ENCODE data around the gene EPHB1. TPM values are rescaled to one million over a fixed set of nuclear protein-coding genes. Genes with fewer than 3 reads are reported as not detected.

Gene EPHB1
- total RNA-seq, 5 donors from 2014 or later (not counting 1 experiment from before 2014, with no cell fraction given) = 0.28 to 0.72 (median 0.31) TPM; not detected in 1

- no peaks in the 10 kb centered on the region for H3K9me3 ChIP-seq
- CTCF ChIA-PET = no interaction called here
- no peaks in the 10 kb centered on the region for H3K36me3 Mint-ChIP-seq
- POLR2A ChIA-PET = no interaction called here
- ATAC-seq (replicated peaks in 1 of 4) = no peak
- peaks cover 0 to 5% of the 10 kb centered on the region in 2 donors for H3K27me3 Mint-ChIP-seq
- 83% methylated on average over 1 of the region's 2 CpGs for WGBS (ENCODE audit: insufficient coverage)
- H3K27me3 ChIP-seq (replicated peaks in 1 of 2; ENCODE audit: control insufficient read depth in 2 of 2, extremely low read depth in 1 of 2, insufficient read depth in 2 of 2, low read length in 1 of 2) = no peaks in the 10 kb centered on the region
- H3K4me3 Mint-ChIP-seq = no peak overlapping the region
- DNase-seq = no peak
- H3K27ac ChIP-seq (ENCODE audit: low read length) = no peak overlapping the region
- no peaks in the 10 kb centered on the region for H3K4me1 Mint-ChIP-seq
- peaks cover 0 to 3% (median 0%) of the 10 kb centered on the region in 3 donors for H3K9me3 Mint-ChIP-seq
- no peak overlapping the region for H3K27ac Mint-ChIP-seq
- no peak overlapping the region for H3K4me3 ChIP-seq (ENCODE audit: control insufficient read depth in 1 of 2, extremely low read depth in 1 of 2, low read length in 1 of 2)
- H3K4me1 ChIP-seq (ENCODE audit: control insufficient read depth in 1 of 2, extremely low read depth in 1 of 2, insufficient read depth in 2 of 2, low read length in 2 of 2) = no peaks in the 10 kb centered on the region
- no peaks in the 10 kb centered on the region for H3K36me3 ChIP-seq (ENCODE audit: control insufficient read depth in 2 of 2, extremely low read depth in 1 of 2, insufficient read depth in 1 of 2, low read length in 1 of 2)
Measured at GRCh38 chr3:134988666-134989065, 193.6 kb downstream of the EPHB1 start.

DNA sequence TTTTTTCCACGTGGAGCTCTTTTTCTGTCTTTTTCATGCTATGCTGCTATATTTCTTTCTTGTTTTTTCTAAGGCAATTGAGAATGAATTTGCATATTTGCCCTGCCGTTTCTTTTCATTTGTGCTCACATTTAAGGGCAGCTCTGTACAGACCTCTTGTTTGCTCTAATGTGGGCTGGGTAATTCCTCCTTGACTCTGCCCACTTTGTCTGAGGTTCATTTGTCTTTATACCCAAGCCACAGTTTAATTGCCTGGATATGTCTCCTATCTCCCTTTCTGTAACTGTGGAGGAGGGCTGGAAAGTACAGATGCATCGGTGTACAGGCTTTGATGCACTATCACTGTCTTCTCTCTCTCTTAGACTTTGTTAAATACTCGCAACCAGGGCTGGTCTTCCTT lies 195.9 kb downstream of the EPHB1 start:
- Histone ChIP-seq H3K4me1 (ENCODE audit: control insufficient read depth in 1 of 2, extremely low read depth in 1 of 2, insufficient read depth in 2 of 2, low read length in 2 of 2) (no peaks in the 10 kb centered on the region), H3K9me3 (no peaks in the 10 kb centered on the region), H3K27ac (ENCODE audit: low read length) (no peak overlapping the region), H3K36me3 (ENCODE audit: control insufficient read depth in 2 of 2, extremely low read depth in 1 of 2, insufficient read depth in 1 of 2, low read length in 1 of 2) (no peaks in the 10 kb centered on the region), H3K27me3 (replicated peaks in 1 of 2; ENCODE audit: control insufficient read depth in 2 of 2, extremely low read depth in 1 of 2, insufficient read depth in 2 of 2, low read length in 1 of 2) (no peaks in the 10 kb centered on the region), H3K4me3 (ENCODE audit: control insufficient read depth in 1 of 2, extremely low read depth in 1 of 2, low read length in 1 of 2) (no peak overlapping the region)
- Mint-ChIP-seq H3K4me3 (no peak overlapping the region), H3K4me1 (no peaks in the 10 kb centered on the region), H3K27me3 (peaks cover 5% of the 10 kb centered on the region in 2 donors), H3K9me3 (no peaks in the 10 kb centered on the region), H3K27ac (no peak overlapping the region), H3K36me3 (no peaks in the 10 kb centered on the region)
- DNase-seq (no peak), ATAC-seq (replicated peaks in 1 of 4) (no peak)
- POLR2A ChIA-PET = interaction anchor here in 1 of 2 donors (0.7 kb wide), 1 partner anchor 52 kb away, joined by 3 read pairs; no protein-coding TSS in a partner anchor
- WGBS (ENCODE audit: insufficient coverage) = 40% methylated on average over 1 of the region's 4 CpGs
- CTCF ChIA-PET = no interaction called here

DNA sequence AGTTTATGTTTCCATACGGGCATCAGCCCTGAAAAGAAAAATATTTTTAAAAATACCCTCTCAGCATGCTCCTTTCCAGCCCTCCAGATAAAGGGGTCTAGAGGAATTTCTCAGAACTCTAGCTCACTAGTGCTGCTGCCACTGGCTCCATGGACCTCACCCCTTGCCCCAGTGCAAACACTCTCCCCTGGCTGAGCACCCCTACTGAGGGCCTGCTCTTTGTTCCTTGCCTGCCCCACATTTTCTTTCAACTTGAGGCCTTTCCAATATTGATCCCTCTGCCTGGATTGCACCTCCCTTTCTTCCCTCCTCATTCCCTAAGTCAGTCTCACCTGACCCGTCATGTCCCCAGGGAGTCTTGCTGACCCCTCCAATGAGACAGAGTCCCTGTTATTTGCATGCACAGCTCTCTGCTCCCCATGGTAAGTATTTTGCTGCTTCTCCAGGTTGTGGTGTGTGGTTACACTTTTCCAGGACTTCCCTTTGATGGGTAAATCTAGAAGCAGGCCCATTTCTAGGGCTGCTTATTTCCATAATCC lies 196.5 kb downstream of the EPHB1 start:
- H3K27ac ChIP-seq (ENCODE audit: low read length) = no peak overlapping the region
- ChIA-PET CTCF (no interaction called here), POLR2A (interaction anchor here in 1 of 2 donors (0.7 kb wide), 1 partner anchor 51 kb away, joined by 3 read pairs; no protein-coding TSS in a partner anchor)
- no CpG with 5 or more reads among the region's 2 CpGs for WGBS (ENCODE audit: insufficient coverage)
- Mint-ChIP-seq H3K4me1 (no peaks in the 10 kb centered on the region), H3K27ac (no peak overlapping the region), H3K9me3 (no peaks in the 10 kb centered on the region), H3K36me3 (no peaks in the 10 kb centered on the region), H3K27me3 (peaks cover 5% of the 10 kb centered on the region in 2 donors), H3K4me3 (no peak overlapping the region)
- DNase-seq (no peak), ATAC-seq (replicated peaks in 1 of 4) (no peak)
- no peaks in the 10 kb centered on the region for H3K36me3 ChIP-seq (ENCODE audit: control insufficient read depth in 2 of 2, extremely low read depth in 1 of 2, insufficient read depth in 1 of 2, low read length in 1 of 2)
- no peaks in the 10 kb centered on the region for H3K4me1 ChIP-seq (ENCODE audit: control insufficient read depth in 1 of 2, extremely low read depth in 1 of 2, insufficient read depth in 2 of 2, low read length in 2 of 2)
- no peak overlapping the region for H3K4me3 ChIP-seq (ENCODE audit: control insufficient read depth in 1 of 2, extremely low read depth in 1 of 2, low read length in 1 of 2)
- no peaks in the 10 kb centered on the region for H3K27me3 ChIP-seq (replicated peaks in 1 of 2; ENCODE audit: control insufficient read depth in 2 of 2, extremely low read depth in 1 of 2, insufficient read depth in 2 of 2, low read length in 1 of 2)
- H3K9me3 ChIP-seq = no peaks in the 10 kb centered on the region

DNA sequence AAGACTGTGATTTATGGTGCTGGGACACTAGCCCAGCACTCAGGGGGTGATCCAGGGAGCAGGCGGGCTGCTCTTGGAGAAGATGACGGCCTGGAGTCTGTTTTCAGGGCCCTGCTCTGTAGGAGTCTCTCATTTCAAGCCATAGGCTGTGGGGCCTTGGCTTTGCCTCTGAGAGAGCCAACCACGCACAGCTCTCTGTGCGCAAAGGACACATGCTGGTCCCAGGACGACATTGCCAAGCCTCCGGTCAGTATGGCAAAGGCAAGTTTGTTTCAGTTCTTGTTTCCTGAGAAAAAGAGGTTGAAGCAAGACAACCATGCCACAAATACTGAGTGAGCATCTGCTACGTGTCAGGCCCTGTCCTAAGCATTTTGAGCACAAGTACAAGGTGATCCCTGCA lies 197.1 kb downstream of the EPHB1 start:
- Mint-ChIP-seq H3K4me1 (no peaks in the 10 kb centered on the region), H3K4me3 (no peak overlapping the region), H3K27ac (no peak overlapping the region), H3K9me3 (no peaks in the 10 kb centered on the region), H3K36me3 (no peaks in the 10 kb centered on the region), H3K27me3 (peaks cover 5% of the 10 kb centered on the region in 2 donors)
- no peak for DNase-seq
- CTCF ChIA-PET = no interaction called here
- no peaks in the 10 kb centered on the region for H3K9me3 ChIP-seq
- no peaks in the 10 kb centered on the region for H3K36me3 ChIP-seq (ENCODE audit: control insufficient read depth in 2 of 2, extremely low read depth in 1 of 2, insufficient read depth in 1 of 2, low read length in 1 of 2)
- H3K27ac ChIP-seq (ENCODE audit: low read length) = no peak overlapping the region
- 86% methylated on average over 7 of the region's 7 CpGs for WGBS (ENCODE audit: insufficient coverage)
- no peaks in the 10 kb centered on the region for H3K4me1 ChIP-seq (ENCODE audit: control insufficient read depth in 1 of 2, extremely low read depth in 1 of 2, insufficient read depth in 2 of 2, low read length in 2 of 2)
- H3K27me3 ChIP-seq (replicated peaks in 1 of 2; ENCODE audit: control insufficient read depth in 2 of 2, extremely low read depth in 1 of 2, insufficient read depth in 2 of 2, low read length in 1 of 2) = no peaks in the 10 kb centered on the region
- POLR2A ChIA-PET = no interaction called here
- no peak overlapping the region for H3K4me3 ChIP-seq (ENCODE audit: control insufficient read depth in 1 of 2, extremely low read depth in 1 of 2, low read length in 1 of 2)
- no peak for ATAC-seq (replicated peaks in 1 of 4)

DNA sequence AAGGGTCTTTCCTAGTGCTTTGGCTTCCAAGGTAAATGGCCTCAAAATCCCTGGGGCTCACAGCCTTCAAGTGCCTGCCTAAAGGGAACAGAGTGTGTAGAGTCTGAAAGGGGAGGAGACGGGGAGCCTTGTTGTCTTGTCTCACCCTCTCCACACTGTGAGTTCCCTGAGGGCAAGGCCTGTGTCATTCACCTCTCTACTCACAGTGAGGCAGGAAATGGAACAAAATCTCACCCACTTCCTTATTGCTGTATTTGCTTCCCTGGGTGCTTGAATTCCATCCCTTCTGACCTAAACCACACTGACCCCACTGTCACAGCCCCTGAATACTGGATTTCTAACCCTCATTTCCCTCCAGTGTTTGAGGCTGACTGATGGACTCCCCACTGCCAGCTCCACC lies 197.5 kb downstream of the EPHB1 start:
- H3K27ac Mint-ChIP-seq = no peak overlapping the region
- H3K36me3 ChIP-seq (ENCODE audit: control insufficient read depth in 2 of 2, extremely low read depth in 1 of 2, insufficient read depth in 1 of 2, low read length in 1 of 2) = no peaks in the 10 kb centered on the region
- ChIA-PET CTCF (no interaction called here), POLR2A (no interaction called here)
- H3K27me3 Mint-ChIP-seq = peaks cover 5% of the 10 kb centered on the region in 2 donors
- H3K4me1 Mint-ChIP-seq = no peaks in the 10 kb centered on the region
- H3K27ac ChIP-seq (ENCODE audit: low read length) = no peak overlapping the region
- no peaks in the 10 kb centered on the region for H3K9me3 ChIP-seq
- H3K4me1 ChIP-seq (ENCODE audit: control insufficient read depth in 1 of 2, extremely low read depth in 1 of 2, insufficient read depth in 2 of 2, low read length in 2 of 2) = no peaks in the 10 kb centered on the region
- H3K36me3 Mint-ChIP-seq = no peaks in the 10 kb centered on the region
- H3K9me3 Mint-ChIP-seq = no peaks in the 10 kb centered on the region
- ATAC-seq (replicated peaks in 1 of 4) = no peak
- no peaks in the 10 kb centered on the region for H3K27me3 ChIP-seq (replicated peaks in 1 of 2; ENCODE audit: control insufficient read depth in 2 of 2, extremely low read depth in 1 of 2, insufficient read depth in 2 of 2, low read length in 1 of 2)
- no peak overlapping the region for H3K4me3 ChIP-seq (ENCODE audit: control insufficient read depth in 1 of 2, extremely low read depth in 1 of 2, low read length in 1 of 2)
- DNase-seq = no peak
- H3K4me3 Mint-ChIP-seq = no peak overlapping the region
- no CpG with 5 or more reads among the region's 1 CpG for WGBS (ENCODE audit: insufficient coverage)

DNA sequence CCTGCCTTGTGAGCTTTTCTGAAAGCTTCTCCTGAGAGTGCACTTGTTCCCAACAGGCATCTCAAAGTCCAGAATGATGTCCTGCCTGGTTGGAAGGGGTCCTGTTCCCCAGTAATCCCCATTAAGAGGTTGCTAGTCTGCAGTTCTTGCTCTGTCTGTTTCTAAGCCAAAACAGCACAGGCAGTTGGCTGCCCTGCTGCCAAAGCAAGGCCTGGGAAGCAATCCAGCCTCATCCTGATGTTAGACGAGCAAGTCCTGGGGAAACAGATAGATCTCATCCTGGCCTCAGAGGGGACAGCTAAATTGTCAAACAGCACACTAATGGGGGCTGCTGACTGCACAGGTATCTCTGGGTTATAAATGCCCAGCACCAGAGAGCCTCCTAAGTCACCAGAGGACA lies 198.0 kb downstream of the EPHB1 start:
- Histone ChIP-seq H3K27me3 (replicated peaks in 1 of 2; ENCODE audit: control insufficient read depth in 2 of 2, extremely low read depth in 1 of 2, insufficient read depth in 2 of 2, low read length in 1 of 2) (no peaks in the 10 kb centered on the region), H3K27ac (ENCODE audit: low read length) (no peak overlapping the region), H3K4me3 (ENCODE audit: control insufficient read depth in 1 of 2, extremely low read depth in 1 of 2, low read length in 1 of 2) (no peak overlapping the region), H3K4me1 (ENCODE audit: control insufficient read depth in 1 of 2, extremely low read depth in 1 of 2, insufficient read depth in 2 of 2, low read length in 2 of 2) (no peaks in the 10 kb centered on the region), H3K9me3 (no peaks in the 10 kb centered on the region), H3K36me3 (ENCODE audit: control insufficient read depth in 2 of 2, extremely low read depth in 1 of 2, insufficient read depth in 1 of 2, low read length in 1 of 2) (no peaks in the 10 kb centered on the region)
- peaks cover 5% of the 10 kb centered on the region in 2 donors for H3K27me3 Mint-ChIP-seq
- no peaks in the 10 kb centered on the region for H3K36me3 Mint-ChIP-seq
- H3K9me3 Mint-ChIP-seq = no peaks in the 10 kb centered on the region
- no peak overlapping the region for H3K4me3 Mint-ChIP-seq
- no peak for DNase-seq
- H3K27ac Mint-ChIP-seq = no peak overlapping the region
- ChIA-PET POLR2A (no interaction called here), CTCF (no interaction called here)
- WGBS (ENCODE audit: insufficient coverage) = 83% methylated on average over 1 of the region's 1 CpG
- ATAC-seq (replicated peaks in 1 of 4) = no peak
- H3K4me1 Mint-ChIP-seq = no peaks in the 10 kb centered on the region

GRCh38 chr3:134998158-134998557 lies 203.1 kb downstream of the EPHB1 start:
- DNase-seq = no peak
- CTCF ChIA-PET = no interaction called here
- no peaks in the 10 kb centered on the region for H3K36me3 Mint-ChIP-seq

More at GRCh38 chr3:134998158-134998557, 203.1 kb downstream of the EPHB1 start:
- Mint-ChIP-seq H3K4me1 (no peaks in the 10 kb centered on the region), H3K4me3 (no peak overlapping the region), H3K27me3 (peaks cover 0 to 9% of the 10 kb centered on the region in 2 donors), H3K27ac (no peak overlapping the region), H3K9me3 (no peaks in the 10 kb centered on the region)
- Histone ChIP-seq H3K4me3 (ENCODE audit: control insufficient read depth in 1 of 2, extremely low read depth in 1 of 2, low read length in 1 of 2) (no peak overlapping the region), H3K9me3 (no peaks in the 10 kb centered on the region), H3K4me1 (ENCODE audit: control insufficient read depth in 1 of 2, extremely low read depth in 1 of 2, insufficient read depth in 2 of 2, low read length in 2 of 2) (no peaks in the 10 kb centered on the region), H3K36me3 (ENCODE audit: control insufficient read depth in 2 of 2, extremely low read depth in 1 of 2, insufficient read depth in 1 of 2, low read length in 1 of 2) (no peaks in the 10 kb centered on the region), H3K27ac (ENCODE audit: low read length) (no peak overlapping the region), H3K27me3 (replicated peaks in 1 of 2; ENCODE audit: control insufficient read depth in 2 of 2, extremely low read depth in 1 of 2, insufficient read depth in 2 of 2, low read length in 1 of 2) (no peaks in the 10 kb centered on the region)
- POLR2A ChIA-PET = no interaction called here
- no peak for ATAC-seq (replicated peaks in 1 of 4)

All from T-cell (primary cell).